ENCODE results near the gene LDLRAD3.

DNA sequence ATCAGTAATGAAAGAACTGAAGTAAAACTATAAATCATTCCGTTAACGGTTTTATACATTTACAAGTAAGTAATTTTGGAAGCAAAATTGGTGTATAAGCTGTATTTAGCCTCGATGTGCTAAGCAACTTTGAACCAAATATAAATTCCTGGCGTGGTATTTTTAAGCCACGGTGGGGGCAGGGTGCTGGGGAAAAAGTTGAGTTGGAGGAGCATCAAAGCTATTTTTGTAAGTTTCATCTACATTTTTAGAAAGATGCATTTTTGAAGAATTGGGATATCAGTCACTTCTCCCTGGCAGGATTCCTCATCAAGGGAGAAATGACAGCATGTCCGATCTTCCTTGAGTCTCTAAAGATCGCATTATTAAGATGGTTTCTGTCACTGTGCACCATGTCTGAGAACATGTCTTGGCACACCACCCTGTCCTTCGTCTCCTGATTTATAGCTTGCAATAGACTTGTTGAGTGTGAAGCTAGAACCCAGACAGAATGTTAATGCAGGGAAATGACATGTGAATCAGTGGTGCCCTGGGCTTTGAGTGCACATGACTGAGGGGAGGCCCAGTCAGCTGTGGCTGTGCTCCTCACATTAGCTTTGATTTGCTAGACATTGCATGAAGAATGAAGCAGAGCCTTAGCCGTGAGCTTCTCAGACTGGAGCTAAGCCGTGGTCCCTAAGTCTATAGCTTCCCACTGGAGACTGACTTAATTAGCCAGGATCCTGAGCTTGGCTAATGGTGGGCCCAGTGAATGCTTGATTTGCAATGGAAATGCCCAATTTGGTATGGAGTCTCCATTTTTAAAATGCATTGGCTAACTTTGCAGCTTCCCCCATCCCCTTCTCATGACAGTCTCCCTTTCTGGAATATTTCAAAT, 218.4 kb downstream of the LDLRAD3 start:
- TF ChIP-seq, protein P1, sequence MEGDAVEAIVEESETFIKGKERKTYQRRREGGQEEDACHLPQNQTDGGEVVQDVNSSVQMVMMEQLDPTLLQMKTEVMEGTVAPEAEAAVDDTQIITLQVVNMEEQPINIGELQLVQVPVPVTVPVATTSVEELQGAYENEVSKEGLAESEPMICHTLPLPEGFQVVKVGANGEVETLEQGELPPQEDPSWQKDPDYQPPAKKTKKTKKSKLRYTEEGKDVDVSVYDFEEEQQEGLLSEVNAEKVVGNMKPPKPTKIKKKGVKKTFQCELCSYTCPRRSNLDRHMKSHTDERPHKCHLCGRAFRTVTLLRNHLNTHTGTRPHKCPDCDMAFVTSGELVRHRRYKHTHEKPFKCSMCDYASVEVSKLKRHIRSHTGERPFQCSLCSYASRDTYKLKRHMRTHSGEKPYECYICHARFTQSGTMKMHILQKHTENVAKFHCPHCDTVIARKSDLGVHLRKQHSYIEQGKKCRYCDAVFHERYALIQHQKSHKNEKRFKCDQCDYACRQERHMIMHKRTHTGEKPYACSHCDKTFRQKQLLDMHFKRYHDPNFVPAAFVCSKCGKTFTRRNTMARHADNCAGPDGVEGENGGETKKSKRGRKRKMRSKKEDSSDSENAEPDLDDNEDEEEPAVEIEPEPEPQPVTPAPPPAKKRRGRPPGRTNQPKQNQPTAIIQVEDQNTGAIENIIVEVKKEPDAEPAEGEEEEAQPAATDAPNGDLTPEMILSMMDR (IDR thresholded peaks at IDR 0.05), result no peak
- no peak for TF ChIP-seq POLR2A (IDR thresholded peaks at IDR 0.05)
- TF ChIP-seq POLR2AphosphoS5 (IDR thresholded peaks at IDR 0.05), result no peak
- TF ChIP-seq EP300 (IDR thresholded peaks at IDR 0.05), result no peak

All from suprapubic skin (tissue), 4 donors.